Peyer's patch (tissue), 4 donors: ENCODE data around the gene MARCHF10. TPM values are rescaled to one million over a fixed set of nuclear protein-coding genes. Genes with fewer than 3 reads are reported as not detected.

ENCODE experiments used
- DNase-seq, 3 donors: peaks; one replicate each; pipeline ENCODE4 v3.0.0-alpha.2; 2017 to 2019
- H3K27ac ChIP-seq, 4 donors: fragments of 200-600 bp; sonication (generic); one replicate each; pipeline ENCODE4 v1.5.1; 2016 to 2019
- H3K27me3 ChIP-seq, 2 donors: fragments of 200-600 bp; sonication (generic); one replicate each; pipeline ENCODE4 v1.5.1; 2019
- H3K36me3 ChIP-seq, 3 donors: fragments of 200-600 bp; sonication (generic); one replicate each; pipeline ENCODE4 v1.5.1; 2016 to 2019
- H3K4me1 ChIP-seq, 4 donors: fragments of 200-600 bp; sonication (generic); one replicate each; pipeline ENCODE4 v1.5.1; 2016 to 2019
- H3K4me3 ChIP-seq, 4 donors: fragments of 200-600 bp; sonication (generic); 1 replicate in 3 of 4; 2 replicates in 1 of 4; pipeline ENCODE4 v1.5.1; 2016 to 2019; ENCODE audit warnings: mild to moderate bottlenecking in 1 of 4
- H3K9me3 ChIP-seq, 4 donors: fragments of 200-600 bp; sonication (generic); one replicate each; pipeline ENCODE4 v1.5.1; 2016 to 2019; ENCODE audit warnings: mild to moderate bottlenecking in 1 of 4
- POLR2A ChIP-seq, 2 donors: fragments of 450-650 bp; IDR thresholded peaks; one replicate each; pipeline ENCODE4 v1.5.1; 2017; ENCODE audit warnings: antibody characterized with exemption in 2 of 2, mild to moderate bottlenecking in 2 of 2, moderate library complexity in 2 of 2
- total RNA-seq, 4 donors: library from RNA; depleted of rRNA; stranded (reverse); fragments of >200 nt; gene quantifications; one replicate each; pipeline ENCODE4 v1.1.0, GENCODE V29; 2016
- TF ChIP-seq, protein P1 (sequence below), 6 experiments: fragments of 450-650 bp in 4 of 6; fragments of 200-600 bp in 2 of 6; sonication (generic) in 1 of 6; IDR thresholded peaks; one replicate each; pipeline ENCODE4 v1.5.1; 2017 to 2019; ENCODE audit warnings: antibody characterized with exemption in 6 of 6, mild to moderate bottlenecking in 3 of 6, moderate library complexity in 1 of 6

MARCHF10 gene
- total RNA-seq, 4 donors from 2014 or later, result not detected

DNA sequence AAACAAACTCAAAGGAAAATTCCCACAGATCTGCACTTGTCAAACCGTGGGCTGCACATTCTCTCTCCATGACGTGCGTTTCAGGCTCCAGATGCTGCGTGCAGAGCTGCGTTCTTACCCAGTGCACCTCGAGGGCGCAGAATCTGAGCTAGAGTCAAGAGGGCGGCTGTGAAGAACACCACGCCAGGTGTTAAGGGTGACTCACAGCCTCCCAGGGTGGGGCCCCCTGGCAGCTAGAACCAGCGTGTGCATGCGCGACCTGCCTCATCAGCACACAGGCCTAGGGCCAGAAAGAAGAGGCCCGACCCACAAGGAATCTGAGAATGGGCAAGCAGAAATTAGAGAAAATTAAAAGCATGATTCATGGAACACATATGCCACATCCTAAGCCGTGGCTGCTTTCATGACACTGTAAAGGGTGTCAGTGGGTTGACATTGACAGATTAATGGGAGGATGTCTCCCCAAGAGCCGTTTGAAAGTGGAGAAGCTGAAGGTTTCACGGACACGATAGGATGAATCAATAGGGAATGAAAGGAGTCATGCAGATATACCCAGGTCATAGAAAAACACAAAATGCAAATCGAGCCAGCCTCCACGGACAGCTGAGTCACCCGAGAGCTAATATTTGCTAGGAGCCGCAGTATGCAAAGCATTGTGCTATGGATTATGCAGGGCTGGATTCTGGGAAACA lies 29.0 kb downstream of the MARCHF10 start:
- Histone ChIP-seq H3K4me1 (no peaks in the 10 kb centered on the region), H3K27me3 (no peaks in the 10 kb centered on the region), H3K36me3 (no peaks in the 10 kb centered on the region), H3K4me3 (no peak overlapping the region), H3K9me3 (no peaks in the 10 kb centered on the region), H3K27ac (no peak overlapping the region)
- no peak for TF ChIP-seq POLR2A (IDR thresholded peaks at IDR 0.05)
- TF ChIP-seq, protein P1, sequence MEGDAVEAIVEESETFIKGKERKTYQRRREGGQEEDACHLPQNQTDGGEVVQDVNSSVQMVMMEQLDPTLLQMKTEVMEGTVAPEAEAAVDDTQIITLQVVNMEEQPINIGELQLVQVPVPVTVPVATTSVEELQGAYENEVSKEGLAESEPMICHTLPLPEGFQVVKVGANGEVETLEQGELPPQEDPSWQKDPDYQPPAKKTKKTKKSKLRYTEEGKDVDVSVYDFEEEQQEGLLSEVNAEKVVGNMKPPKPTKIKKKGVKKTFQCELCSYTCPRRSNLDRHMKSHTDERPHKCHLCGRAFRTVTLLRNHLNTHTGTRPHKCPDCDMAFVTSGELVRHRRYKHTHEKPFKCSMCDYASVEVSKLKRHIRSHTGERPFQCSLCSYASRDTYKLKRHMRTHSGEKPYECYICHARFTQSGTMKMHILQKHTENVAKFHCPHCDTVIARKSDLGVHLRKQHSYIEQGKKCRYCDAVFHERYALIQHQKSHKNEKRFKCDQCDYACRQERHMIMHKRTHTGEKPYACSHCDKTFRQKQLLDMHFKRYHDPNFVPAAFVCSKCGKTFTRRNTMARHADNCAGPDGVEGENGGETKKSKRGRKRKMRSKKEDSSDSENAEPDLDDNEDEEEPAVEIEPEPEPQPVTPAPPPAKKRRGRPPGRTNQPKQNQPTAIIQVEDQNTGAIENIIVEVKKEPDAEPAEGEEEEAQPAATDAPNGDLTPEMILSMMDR (IDR thresholded peaks at IDR 0.05), result no peak
- peak in 2 of 3 donors; percentile 46 to 54 for DNase-seq

DNA sequence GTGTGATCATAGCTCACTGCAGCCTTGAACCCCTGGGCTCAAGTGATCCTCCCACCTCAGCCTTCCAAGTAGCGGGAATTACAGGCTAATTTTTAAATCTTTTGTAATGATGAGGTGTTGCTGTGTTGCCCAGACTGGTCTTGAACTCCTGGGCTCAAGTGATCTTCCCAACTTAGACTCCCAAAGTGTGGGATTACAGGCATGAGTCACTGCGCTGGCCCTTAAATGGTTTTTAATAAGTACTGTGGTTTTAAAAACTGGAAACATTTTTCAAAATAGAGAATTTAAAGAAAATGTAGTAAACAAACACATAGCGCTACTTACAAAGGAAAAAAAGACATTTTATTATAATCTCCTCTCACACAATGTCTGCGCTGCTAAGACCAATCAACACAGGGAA lies 32.2 kb downstream of the MARCHF10 start:
- no peak for TF ChIP-seq POLR2A (IDR thresholded peaks at IDR 0.05)
- H3K36me3 ChIP-seq, result no peaks in the 10 kb centered on the region
- no peaks in the 10 kb centered on the region for H3K4me1 ChIP-seq
- DNase-seq, result no peak
- no peaks in the 10 kb centered on the region for H3K9me3 ChIP-seq
- no peak overlapping the region for H3K4me3 ChIP-seq
- H3K27ac ChIP-seq, result no peak overlapping the region
- no peaks in the 10 kb centered on the region for H3K27me3 ChIP-seq

- no peak for TF ChIP-seq POLR2A (IDR thresholded peaks at IDR 0.05)
- TF ChIP-seq, protein P1 (IDR thresholded peaks at IDR 0.05), result no peak
- H3K27ac ChIP-seq, result no peak overlapping the region
- no peaks in the 10 kb centered on the region for H3K9me3 ChIP-seq
- no peaks in the 10 kb centered on the region for H3K27me3 ChIP-seq
- DNase-seq, result no peak
- H3K4me1 ChIP-seq, result no peaks in the 10 kb centered on the region
- no peaks in the 10 kb centered on the region for H3K36me3 ChIP-seq
- H3K4me3 ChIP-seq, result no peak overlapping the region
Measured at GRCh38 chr17:62774338-62774737, 33.8 kb downstream of the MARCHF10 start.

DNA sequence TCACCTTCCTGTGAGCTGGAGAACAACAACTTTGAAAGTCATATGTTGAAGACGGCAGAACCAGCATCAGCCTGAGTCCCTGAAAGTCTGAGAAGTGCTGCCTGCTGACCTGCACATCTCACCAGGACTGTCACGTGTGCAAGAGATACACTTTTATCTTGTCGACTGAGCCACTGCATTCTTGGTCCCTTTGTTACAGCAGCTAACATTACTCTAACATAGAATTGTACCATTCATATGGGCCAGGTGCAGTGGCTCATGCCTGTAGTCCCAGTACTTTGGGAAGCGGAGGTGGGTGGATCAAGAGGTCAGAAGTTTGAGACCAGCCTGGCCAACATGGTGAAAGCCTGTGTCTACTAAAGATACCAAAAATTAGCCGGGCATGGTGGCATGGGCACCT lies 40.1 kb downstream of the MARCHF10 start:
- H3K9me3 ChIP-seq, result no peaks in the 10 kb centered on the region
- H3K4me3 ChIP-seq, result no peak overlapping the region
- H3K36me3 ChIP-seq, result no peaks in the 10 kb centered on the region
- DNase-seq, result no peak
- H3K4me1 ChIP-seq, result no peaks in the 10 kb centered on the region
- no peak overlapping the region for H3K27ac ChIP-seq
- TF ChIP-seq, protein P1 (IDR thresholded peaks at IDR 0.05), result no peak
- no peak for TF ChIP-seq POLR2A (IDR thresholded peaks at IDR 0.05)
- no peaks in the 10 kb centered on the region for H3K27me3 ChIP-seq

DNA sequence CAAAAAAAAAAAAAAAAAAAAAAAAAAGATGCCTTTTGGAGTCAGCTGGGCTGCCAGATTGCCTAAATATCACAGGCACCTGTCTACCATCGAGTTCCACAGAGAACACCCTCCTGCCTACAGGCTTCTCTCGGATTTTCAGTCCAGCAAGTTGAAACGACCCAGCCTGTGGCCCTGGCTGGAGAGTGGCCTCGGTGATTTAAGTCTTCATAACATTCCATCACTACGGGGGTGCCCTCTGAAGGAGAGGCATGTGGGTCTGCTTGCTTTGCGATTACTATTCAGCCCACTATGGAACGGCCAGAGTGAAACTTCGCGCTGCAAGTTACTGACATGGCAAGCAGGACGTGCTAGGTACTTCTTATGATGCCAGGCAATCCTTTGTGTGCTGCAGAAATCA lies 42.8 kb downstream of the MARCHF10 start:
- Histone ChIP-seq H3K27ac (no peak overlapping the region), H3K4me1 (no peaks in the 10 kb centered on the region), H3K4me3 (no peak overlapping the region), H3K36me3 (no peaks in the 10 kb centered on the region), H3K9me3 (no peaks in the 10 kb centered on the region), H3K27me3 (no peaks in the 10 kb centered on the region)
- TF ChIP-seq, protein P1 (IDR thresholded peaks at IDR 0.05), result no peak
- TF ChIP-seq POLR2A (IDR thresholded peaks at IDR 0.05), result no peak
- DNase-seq, result no peak

DNA sequence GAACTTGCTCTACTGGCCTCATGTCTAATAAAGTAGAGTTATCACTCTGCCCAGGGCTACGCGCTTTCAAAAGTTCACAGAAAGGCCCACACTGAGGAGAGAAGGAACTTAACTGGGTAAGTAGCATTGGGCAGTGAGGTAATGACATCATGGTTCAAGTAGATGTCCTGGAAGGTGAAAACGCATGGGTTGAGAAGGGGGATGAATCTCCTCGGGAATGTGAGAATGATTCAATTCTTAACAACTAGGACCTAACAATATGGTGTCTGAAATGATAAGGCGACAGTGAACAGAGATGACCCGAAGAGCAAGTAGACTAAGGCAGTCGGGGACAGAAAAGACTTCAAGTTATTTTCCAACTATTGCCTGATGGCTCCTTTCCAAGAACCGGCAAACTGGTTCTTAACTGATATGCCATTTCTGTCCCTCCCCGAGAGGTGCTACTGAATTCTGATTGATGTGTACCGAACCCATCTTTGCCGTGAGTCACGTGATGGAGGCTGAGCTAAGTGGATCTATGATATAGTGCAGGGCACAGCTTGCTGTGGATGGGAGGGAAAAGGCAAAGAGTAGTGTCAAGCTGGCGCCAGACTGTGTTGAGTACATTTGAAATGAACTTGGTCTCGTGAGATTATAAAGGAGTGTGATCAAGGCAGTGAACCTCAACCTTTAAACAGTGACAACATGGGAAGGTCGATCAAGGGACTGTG lies 44.1 kb downstream of the MARCHF10 start:
- Histone ChIP-seq H3K9me3 (no peaks in the 10 kb centered on the region), H3K4me1 (no peaks in the 10 kb centered on the region)

More for the DNA sequence above, 44.1 kb downstream of the MARCHF10 start:
- no peak for DNase-seq
- TF ChIP-seq, protein P1 (IDR thresholded peaks at IDR 0.05), result no peak
- TF ChIP-seq POLR2A (IDR thresholded peaks at IDR 0.05), result no peak
- no peaks in the 10 kb centered on the region for H3K27me3 ChIP-seq
- H3K4me3 ChIP-seq, result no peak overlapping the region
- H3K36me3 ChIP-seq, result no peaks in the 10 kb centered on the region
- H3K27ac ChIP-seq, result no peak overlapping the region
